HG02852 (cell line): ENCODE measurements around the gene PHLDB3.
"Not testable (repeated sequence)": the region's sequence is repeated elsewhere in the genome, so short reads cannot be mapped to it uniquely, and the experiment has no call there.

Source experiments
- ATAC-seq: cut with Tn5 transposase; IDR thresholded peaks from one replicate; pipeline ENCODE4 v1.9.1; 2021; ENCODE audit warnings: mild to moderate bottlenecking, moderate library complexity; ENCODE audit not compliant: unreplicated experiment

PHLDB3 gene

GRCh38 chr19:43447655-43448054 is 56.9 kb downstream of the PHLDB3 start:
- ATAC-seq = no peak

GRCh38 chr19:43446746-43447489 is 57.6 kb downstream of the PHLDB3 start:
- ATAC-seq = no peak

GRCh38 chr19:43445426-43445825 is 59.1 kb downstream of the PHLDB3 start:
- no peak for ATAC-seq

GRCh38 chr19:43444531-43445287 is 59.8 kb downstream of the PHLDB3 start:
- ATAC-seq = no peak

GRCh38 chr19:43444091-43444490 is 60.5 kb downstream of the PHLDB3 start:
- ATAC-seq = not testable (repeated sequence)

- ATAC-seq = no peak
Measured at GRCh38 chr19:43441716-43442115, 62.8 kb downstream of the PHLDB3 start.

GRCh38 chr19:43439709-43440063 is 64.9 kb downstream of the PHLDB3 start:
- ATAC-seq = no peak

GRCh38 chr19:43439032-43439708 is 65.4 kb downstream of the PHLDB3 start:
- no peak for ATAC-seq

- ATAC-seq = no peak
Measured at GRCh38 chr19:43438291-43439031, 66.1 kb downstream of the PHLDB3 start.

- no peak for ATAC-seq
Measured at GRCh38 chr19:43437712-43438111, 66.8 kb downstream of the PHLDB3 start.

GRCh38 chr19:43437284-43437683 is 67.3 kb downstream of the PHLDB3 start:
- not testable (repeated sequence) for ATAC-seq

GRCh38 chr19:43435775-43436174 is 68.8 kb downstream of the PHLDB3 start:
- ATAC-seq = no peak

- ATAC-seq = no peak
Measured at GRCh38 chr19:43433689-43434088, 70.9 kb downstream of the PHLDB3 start.

- ATAC-seq = no peak
Measured at GRCh38 chr19:43433358-43433673, 71.2 kb downstream of the PHLDB3 start.

- ATAC-seq = no peak
Measured at GRCh38 chr19:43430976-43431375, 73.6 kb downstream of the PHLDB3 start.

GRCh38 chr19:43430142-43430710 is 74.3 kb downstream of the PHLDB3 start:
- ATAC-seq = no peak

- ATAC-seq = no peak
Measured at GRCh38 chr19:43429395-43429794, 75.2 kb downstream of the PHLDB3 start.

GRCh38 chr19:43425567-43426392 is 78.8 kb downstream of the PHLDB3 start:
- ATAC-seq = no peak
